Esophagus squamous epithelium (tissue), 5 donors: Measurements from ENCODE around the gene SEPTIN10. TPM values are rescaled to one million over a fixed set of nuclear protein-coding genes. Genes with fewer than 3 reads are reported as not detected.
A peak's percentile ranks its signal among the peaks of the same experiment; 100 is the strongest.

Experiments
- DNase-seq: peaks from one replicate; lab custom pipeline; 2025; lab: John Stamatoyannopoulos, UW
- H3K27ac ChIP-seq, 4 donors: fragments of 200-600 bp; sonication (generic); one replicate each; pipeline ENCODE4 v1.5.1; 2016 to 2019; ENCODE audit warnings: mild to moderate bottlenecking in 1 of 4
- H3K27me3 ChIP-seq, 4 donors: fragments of 200-600 bp; sonication (generic); 1 replicate in 3 of 4; 2 replicates in 1 of 4; pipeline versions ENCODE4 v1.5.1 to v1.6.0; 2017 to 2021; ENCODE audit warnings: antibody characterized with exemption in 1 of 4
- H3K36me3 ChIP-seq, 3 donors: fragments of 200-600 bp; sonication (generic); one replicate each; pipeline ENCODE4 v1.5.1; 2016 to 2019
- H3K4me1 ChIP-seq, 3 donors: fragments of 200-600 bp; sonication (generic); one replicate each; pipeline ENCODE4 v1.5.1; 2017 to 2019
- H3K4me3 ChIP-seq, 4 donors: fragments of 200-600 bp; sonication (generic); 1 replicate in 3 of 4; 2 replicates in 1 of 4; pipeline ENCODE4 v1.5.1; 2016 to 2019; ENCODE audit warnings: mild to moderate bottlenecking in 2 of 4, moderate library complexity in 1 of 4
- H3K9me3 ChIP-seq, 3 donors: fragments of 200-600 bp; sonication (generic); one replicate each; pipeline ENCODE4 v1.5.1; 2016 to 2019
- CTCF ChIP-seq, 6 experiments: fragments of 450-650 bp in 4 of 6; fragments of 200-600 bp in 2 of 6; sonication (generic) in 2 of 6; IDR thresholded peaks; one replicate each; pipeline ENCODE4 v1.5.1; 2016 to 2019; ENCODE audit warnings: antibody characterized with exemption in 6 of 6, mild to moderate bottlenecking in 4 of 6, moderate library complexity in 4 of 6
- POLR2A ChIP-seq, 4 donors: fragments of 450-650 bp; IDR thresholded peaks; one replicate each; pipeline ENCODE4 v1.6.1; 2017; ENCODE audit warnings: antibody characterized with exemption in 4 of 4, mild to moderate bottlenecking in 4 of 4, moderate library complexity in 3 of 4
- WGBS, 2 donors: methylation state at CpG; one replicate each; pipeline ENCODE4 v1.1.5; 2018; 5-methylcytosine and 5-hydroxymethylcytosine counted together
- intact Hi-C: fragments of 100-400 bp; cut with DNase I; formaldehyde crosslinking; loops from one replicate; pipeline ENCODE4 v1.15.0; 2022
- total RNA-seq, 4 donors: library from RNA; depleted of rRNA; stranded (reverse); fragments of >200 nt; gene quantifications; one replicate each; pipeline ENCODE4 v1.1.0, GENCODE V29; 2016
- donor health status: DM: yes; HTN: yes; CAD: no.

Gene SEPTIN10
- total RNA-seq, 4 donors from 2014 or later: 83.6 to 132 (median 86.4) TPM

- Histone ChIP-seq H3K36me3 (no peaks in the 10 kb centered on the region), H3K27ac (no peak overlapping the region), H3K9me3 (no peaks in the 10 kb centered on the region), H3K4me1 (peaks cover 0 to 35% (median 21%) of the 10 kb centered on the region in 3 donors), H3K27me3 (no peaks in the 10 kb centered on the region), H3K4me3 (no peak overlapping the region)
- no peak for TF ChIP-seq POLR2A (IDR thresholded peaks at IDR 0.05)
- TF ChIP-seq CTCF (IDR thresholded peaks at IDR 0.05): peak; percentile 74 to 94 (median 92)
- intact Hi-C loops: loop anchor here (5.0 kb wide), 1 partner anchor 383 kb away; the partner anchor contains the start of gene SH3RF3
- DNase-seq: peak; percentile 7
- WGBS, 2 donors: 24 to 51% methylated on average over 10 to 13 of the region's 19 CpGs
These were observed 103.4 kb downstream of the SEPTIN10 start for GRCh38 chr2:109510136-109511028.

- 54 to 71% methylated on average over 5 to 8 of the region's 8 CpGs for WGBS, 2 donors
- intact Hi-C loops: no loop called here
These were observed 105.2 kb downstream of the SEPTIN10 start for GRCh38 chr2:109508556-109508955.

GRCh38 chr2:109507828-109508227 is 105.9 kb downstream of the SEPTIN10 start:
- 56 to 64% methylated on average over 5 to 6 of the region's 6 CpGs for WGBS, 2 donors
- peaks cover 0 to 11% (median 5%) of the 10 kb centered on the region in 3 donors for H3K4me1 ChIP-seq
- no peak overlapping the region for H3K4me3 ChIP-seq
- H3K9me3 ChIP-seq: no peaks in the 10 kb centered on the region
- H3K36me3 ChIP-seq: no peaks in the 10 kb centered on the region
- H3K27me3 ChIP-seq: no peaks in the 10 kb centered on the region
- H3K27ac ChIP-seq: no peak overlapping the region
- intact Hi-C loops: no loop called here
- TF ChIP-seq POLR2A (IDR thresholded peaks at IDR 0.05) (no peak), CTCF (IDR thresholded peaks at IDR 0.05) (no peak)
- DNase-seq: no peak

More at GRCh38 chr2:109508556-109508955, 105.2 kb downstream of the SEPTIN10 start:
- no peak overlapping the region for H3K27ac ChIP-seq
- H3K36me3 ChIP-seq: no peaks in the 10 kb centered on the region
- no peaks in the 10 kb centered on the region for H3K27me3 ChIP-seq
- TF ChIP-seq CTCF (IDR thresholded peaks at IDR 0.05) (no peak), POLR2A (IDR thresholded peaks at IDR 0.05) (no peak)
- H3K4me1 ChIP-seq: peaks cover 0 to 16% (median 7%) of the 10 kb centered on the region in 3 donors
- DNase-seq: no peak
- H3K4me3 ChIP-seq: no peak overlapping the region
- H3K9me3 ChIP-seq: no peaks in the 10 kb centered on the region

- no peak for TF ChIP-seq CTCF (IDR thresholded peaks at IDR 0.05)
- TF ChIP-seq POLR2A (IDR thresholded peaks at IDR 0.05): no peak
- intact Hi-C loops: no loop called here
These were observed 106.5 kb downstream of the SEPTIN10 start for GRCh38 chr2:109507217-109507616.

GRCh38 chr2:109503191-109503590 is 110.6 kb downstream of the SEPTIN10 start:
- intact Hi-C loops: no loop called here
- Histone ChIP-seq H3K4me3 (no peak overlapping the region), H3K27me3 (no peaks in the 10 kb centered on the region), H3K36me3 (peaks cover 0 to 12% (median 0%) of the 10 kb centered on the region in 3 donors), H3K9me3 (no peaks in the 10 kb centered on the region), H3K27ac (no peak overlapping the region), H3K4me1 (peaks cover 0 to 11% (median 0%) of the 10 kb centered on the region in 3 donors)
- no peak for DNase-seq
- TF ChIP-seq POLR2A (IDR thresholded peaks at IDR 0.05): no peak
- TF ChIP-seq CTCF (IDR thresholded peaks at IDR 0.05): no peak
- 64 to 65% methylated on average over 5 of the region's 5 CpGs for WGBS, 2 donors

More at GRCh38 chr2:109507217-109507616, 106.5 kb downstream of the SEPTIN10 start:
- Histone ChIP-seq H3K27me3 (no peaks in the 10 kb centered on the region), H3K9me3 (no peaks in the 10 kb centered on the region), H3K36me3 (peaks cover 0 to 2% (median 0%) of the 10 kb centered on the region in 3 donors), H3K27ac (no peak overlapping the region), H3K4me3 (no peak overlapping the region), H3K4me1 (peaks cover 0 to 7% (median 5%) of the 10 kb centered on the region in 3 donors)
- DNase-seq: no peak
- WGBS, 2 donors: 71 to 80% methylated on average over 4 to 6 of the region's 7 CpGs
